ENCODE data around the gene H6PD. TPM values are rescaled to one million over a fixed set of nuclear protein-coding genes. Genes with fewer than 3 reads are reported as not detected.
A peak's percentile ranks its signal among the peaks of the same experiment; 100 is the strongest.

The H6PD gene
- total RNA-seq, 1 experiment from 2014 or later, result 7.1 TPM

DNA sequence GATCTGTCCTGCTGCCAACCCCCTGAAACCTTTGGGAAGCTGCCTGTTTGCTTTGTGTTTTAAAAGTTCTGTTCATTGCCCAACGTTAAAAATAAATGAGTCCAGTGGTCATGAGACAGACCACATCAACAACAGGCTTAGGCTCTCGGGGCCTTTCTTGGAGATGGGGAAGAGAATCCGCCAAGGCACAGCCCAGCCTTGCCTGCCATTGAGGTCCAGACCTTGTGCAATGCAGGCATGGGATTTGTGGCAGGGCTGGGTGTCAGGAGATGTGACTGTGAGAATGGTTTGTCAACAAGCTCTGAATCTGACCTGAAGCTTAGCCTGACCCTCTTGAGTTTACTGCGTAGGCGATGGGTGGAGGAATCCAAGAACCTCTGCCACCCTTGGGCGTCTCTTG is 62.3 kb downstream of the H6PD start:
- DNase-seq (ENCODE audit: low read depth), result no peak

DNA sequence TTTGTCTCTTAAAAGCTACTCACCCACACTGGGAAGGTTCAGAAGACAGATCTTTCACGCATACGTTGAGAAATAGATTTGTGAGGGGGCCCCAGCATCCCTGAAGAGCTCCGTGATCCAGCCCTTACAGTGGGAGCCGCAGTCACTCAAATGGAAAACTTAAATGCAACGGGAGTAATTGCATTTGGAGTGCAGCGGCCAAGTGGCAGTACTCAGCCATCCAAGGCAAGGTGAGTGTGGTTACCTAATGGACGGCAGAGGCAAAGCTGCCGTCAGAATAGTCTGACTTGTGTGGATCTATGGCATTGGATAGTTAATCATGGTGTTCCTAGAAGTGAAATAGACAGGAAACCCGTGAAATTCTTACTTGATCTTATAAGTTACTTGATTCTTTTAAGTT is 63.3 kb downstream of the H6PD start:
- DNase-seq (ENCODE audit: low read depth), result no peak

DNA sequence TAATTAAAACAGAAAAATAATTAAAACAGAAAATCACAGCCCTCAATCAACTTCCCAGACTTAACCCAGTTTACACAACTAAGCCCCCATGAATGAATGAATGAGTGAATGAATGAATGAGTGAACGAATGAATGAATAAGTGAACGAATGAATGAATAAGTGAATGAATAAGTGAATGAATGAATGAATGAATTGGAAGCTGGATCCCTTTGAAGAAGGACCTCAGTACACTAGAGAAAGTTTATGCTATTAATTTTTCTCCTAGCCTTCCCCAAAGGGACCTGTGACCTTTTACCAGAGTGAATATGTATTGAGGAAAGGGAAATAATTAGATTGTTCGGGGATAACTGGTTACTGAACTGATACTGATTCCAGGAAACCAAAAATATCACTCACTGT is 63.7 kb downstream of the H6PD start:
- DNase-seq (ENCODE audit: low read depth), result no peak

DNA sequence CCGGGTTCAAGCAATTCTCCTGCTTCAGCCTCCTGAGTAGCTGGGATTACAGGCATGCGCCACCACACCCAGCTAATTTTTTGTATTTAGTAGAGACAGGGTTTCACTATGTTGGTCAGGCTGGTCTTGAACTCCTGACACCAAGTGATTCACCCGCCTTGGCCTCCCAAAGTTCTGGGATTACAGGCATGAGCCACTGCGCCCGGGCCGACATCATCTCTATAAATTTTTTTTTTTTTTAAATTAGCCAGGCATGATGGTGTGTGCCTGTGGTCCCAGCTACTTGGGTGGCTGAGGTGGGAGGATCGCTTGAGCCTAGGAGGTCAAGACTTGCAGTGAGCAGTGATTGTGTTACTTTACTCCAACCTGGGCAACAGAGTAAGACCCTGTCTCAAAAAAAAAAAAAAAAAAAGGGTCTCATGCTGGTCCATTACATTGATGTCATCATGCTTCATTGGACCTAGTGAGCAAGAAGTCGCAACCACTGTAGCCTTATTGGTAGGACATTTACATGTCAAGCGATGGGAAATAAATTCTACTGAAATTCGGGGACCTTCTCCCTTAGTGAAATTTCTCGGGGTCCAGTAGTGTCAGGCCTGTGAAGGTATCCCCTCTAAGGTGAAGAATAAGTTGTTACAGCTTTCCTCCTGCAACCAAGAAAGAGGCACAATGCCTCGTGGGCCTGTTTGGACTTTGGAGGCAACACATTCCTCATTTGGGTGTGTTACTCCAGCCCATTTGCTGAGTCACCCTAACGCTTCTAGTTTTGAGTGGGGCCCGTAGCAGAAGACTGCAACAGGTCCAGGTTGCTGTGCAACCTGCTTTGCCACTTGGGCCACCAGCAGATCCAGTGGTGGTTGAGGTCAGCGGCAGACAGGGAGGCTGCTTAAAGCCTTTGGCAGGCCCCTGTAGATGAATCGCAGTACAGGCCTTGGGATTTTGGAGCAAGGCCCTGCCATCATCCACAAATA is 65.3 kb downstream of the H6PD start:
- peak; percentile 63 for DNase-seq (ENCODE audit: low read depth)

DNA sequence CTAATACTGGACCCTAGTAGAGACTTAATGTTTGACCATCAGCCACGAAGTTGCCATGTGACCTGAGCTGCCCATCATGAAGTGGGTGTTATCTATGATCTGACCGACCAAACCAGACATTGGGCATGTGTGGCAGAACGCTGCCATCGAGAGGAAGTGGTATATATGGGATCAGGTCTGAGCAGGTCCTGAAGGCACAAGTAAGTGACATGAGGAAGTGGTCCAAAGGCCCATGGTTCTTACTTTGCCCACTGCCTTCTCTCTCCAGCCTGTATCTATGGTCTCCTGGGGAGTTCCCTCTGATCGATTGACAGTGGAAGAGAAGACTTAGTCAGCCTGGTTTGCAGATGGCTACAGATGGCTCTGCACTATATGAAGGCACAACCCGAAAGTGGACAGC is 66.0 kb downstream of the H6PD start:
- DNase-seq (ENCODE audit: low read depth), result no peak

DNA sequence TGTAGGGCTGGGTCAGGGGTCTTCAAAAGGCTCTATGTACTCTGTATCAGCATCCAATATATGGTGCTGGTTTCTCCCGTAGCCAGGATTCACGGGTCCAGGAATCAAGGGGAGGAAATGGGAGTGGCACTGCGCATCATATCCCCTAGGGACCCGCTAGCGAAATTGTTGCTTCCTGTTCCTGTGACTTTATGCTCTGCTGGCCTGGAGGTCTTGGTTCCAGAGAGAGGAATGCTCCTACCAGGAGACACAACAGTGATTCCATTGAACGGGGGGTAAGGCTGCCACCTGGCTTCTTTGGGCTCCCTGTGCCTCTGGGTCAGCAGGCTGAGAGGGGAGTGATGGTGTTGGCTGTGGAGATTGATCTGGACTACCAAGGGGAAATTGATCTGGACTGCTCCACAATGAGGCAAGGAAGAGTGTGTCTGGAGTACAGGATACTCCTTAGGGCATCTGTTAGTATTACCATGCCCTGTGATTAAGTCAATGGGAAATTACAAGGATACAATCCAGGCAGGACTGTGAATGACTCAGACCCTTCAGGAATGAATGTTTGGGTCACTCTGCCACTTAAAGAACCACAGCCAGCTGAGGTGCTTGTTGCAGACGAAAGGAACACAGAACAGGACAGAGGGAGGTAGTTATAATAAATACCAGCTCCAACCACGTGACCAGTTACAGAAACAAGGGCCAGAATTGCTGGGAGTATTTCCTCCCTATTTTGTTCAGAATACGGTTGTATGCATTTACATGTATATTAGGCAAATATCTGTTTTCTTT is 68.4 kb downstream of the H6PD start:
- peak; percentile 96 for DNase-seq (ENCODE audit: low read depth)

DNA sequence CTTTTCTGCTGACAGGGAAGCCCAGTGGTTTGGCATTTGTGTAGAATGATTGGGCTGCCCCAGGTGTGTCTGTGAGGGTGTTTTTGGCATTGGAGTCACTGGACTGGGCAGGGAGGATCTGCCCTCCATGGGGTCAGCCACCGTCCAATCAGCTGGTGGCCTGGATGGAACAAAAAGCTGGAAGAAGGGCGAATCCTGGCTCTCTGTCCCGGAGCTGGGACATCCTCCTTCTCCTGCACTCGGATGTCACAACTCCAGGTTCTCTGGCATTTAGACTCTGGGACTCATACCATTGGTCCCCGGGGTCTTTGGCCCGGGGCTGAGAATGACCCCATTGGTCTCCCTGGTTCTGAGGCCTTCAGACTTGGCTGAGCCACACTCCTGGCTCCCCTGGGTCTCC is 69.3 kb downstream of the H6PD start:
- DNase-seq (ENCODE audit: low read depth), result no peak

DNA sequence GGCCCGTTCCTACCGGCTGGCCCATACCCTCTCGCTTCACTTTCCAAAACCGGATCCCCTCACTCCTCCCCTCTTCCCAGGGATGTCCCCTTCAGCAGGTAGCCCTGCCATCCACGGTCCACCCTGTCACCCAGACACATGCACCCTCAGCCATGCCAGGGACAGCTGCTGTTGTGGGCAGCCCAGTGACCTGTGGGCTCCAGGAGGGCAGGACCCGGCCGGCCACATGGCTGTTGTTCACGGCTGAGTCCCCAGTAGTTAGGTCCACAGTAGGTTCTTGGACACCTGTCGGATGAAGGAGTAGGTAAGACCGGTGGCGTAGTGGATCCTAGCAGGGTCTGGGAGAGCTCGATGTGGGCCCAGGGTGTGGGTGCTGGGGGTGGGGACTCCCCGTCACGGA is 70.6 kb downstream of the H6PD start:
- DNase-seq (ENCODE audit: low read depth), result no peak

DNA sequence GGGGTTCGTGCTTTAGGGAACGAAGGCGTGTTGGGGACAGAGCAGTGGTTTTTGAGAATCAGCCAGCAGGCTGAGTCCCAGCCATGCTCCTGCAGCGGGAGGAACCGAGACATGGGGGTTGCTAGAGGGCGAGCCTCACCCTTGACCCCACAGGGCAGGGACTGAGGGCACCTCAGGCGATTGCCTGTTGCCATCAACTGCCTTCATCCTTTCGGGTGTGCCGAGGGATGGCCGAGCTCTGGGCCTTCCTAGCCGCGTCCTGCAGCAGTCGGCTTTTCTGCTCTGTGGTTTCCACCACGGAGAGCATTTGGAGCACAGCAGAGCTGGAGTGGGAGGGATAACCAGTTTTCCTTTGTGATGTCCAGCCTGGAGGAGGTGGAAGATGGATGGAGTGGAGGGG is 71.4 kb downstream of the H6PD start:
- DNase-seq (ENCODE audit: low read depth), result no peak

DNA sequence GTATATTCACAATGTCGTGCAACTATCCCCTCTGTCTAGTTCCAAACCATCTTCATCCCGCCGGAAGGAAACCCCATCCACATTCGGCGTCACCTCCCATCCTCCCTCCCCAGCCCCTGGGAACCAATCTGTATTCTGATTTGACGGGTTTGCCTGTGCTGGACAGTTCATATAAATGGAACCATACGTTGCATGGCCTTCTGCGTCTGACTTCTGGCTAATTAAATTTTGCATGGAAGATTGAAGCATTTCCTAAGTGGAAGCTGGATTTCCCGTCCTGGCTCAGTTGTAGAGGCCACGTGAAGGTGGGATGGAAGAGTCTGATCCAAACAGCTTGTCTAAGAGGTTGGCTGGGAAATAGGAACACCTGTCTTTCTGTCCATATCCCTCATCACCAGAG is 72.7 kb downstream of the H6PD start:
- DNase-seq (ENCODE audit: low read depth), result no peak

DNA sequence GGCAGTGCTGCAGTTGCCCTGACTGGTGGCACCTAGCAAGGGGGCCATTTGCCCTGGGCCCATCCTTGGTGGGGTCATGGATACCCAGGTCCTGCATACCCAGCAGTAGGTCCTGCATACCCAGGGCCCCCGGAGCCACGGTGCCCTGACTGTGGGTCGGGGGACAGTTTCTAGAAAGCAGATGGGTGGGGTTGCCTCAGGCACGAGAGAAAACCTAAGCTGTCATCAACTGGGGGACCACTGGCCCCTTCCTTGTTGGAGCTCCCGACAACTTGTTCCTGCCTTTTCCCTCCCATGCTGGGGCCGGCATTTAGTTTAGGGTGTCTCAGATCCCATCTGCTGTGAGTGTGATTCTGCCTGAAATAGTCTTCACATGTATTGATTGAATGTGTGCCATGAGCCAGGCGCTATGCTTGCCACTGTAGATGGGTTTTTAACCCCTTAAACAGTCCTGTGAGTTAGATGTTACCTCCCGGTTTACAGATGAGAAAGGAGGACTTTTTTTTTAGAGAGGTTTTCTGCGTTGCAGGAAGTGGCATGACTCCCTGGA is 73.7 kb downstream of the H6PD start:
- no peak for DNase-seq (ENCODE audit: low read depth)

DNA sequence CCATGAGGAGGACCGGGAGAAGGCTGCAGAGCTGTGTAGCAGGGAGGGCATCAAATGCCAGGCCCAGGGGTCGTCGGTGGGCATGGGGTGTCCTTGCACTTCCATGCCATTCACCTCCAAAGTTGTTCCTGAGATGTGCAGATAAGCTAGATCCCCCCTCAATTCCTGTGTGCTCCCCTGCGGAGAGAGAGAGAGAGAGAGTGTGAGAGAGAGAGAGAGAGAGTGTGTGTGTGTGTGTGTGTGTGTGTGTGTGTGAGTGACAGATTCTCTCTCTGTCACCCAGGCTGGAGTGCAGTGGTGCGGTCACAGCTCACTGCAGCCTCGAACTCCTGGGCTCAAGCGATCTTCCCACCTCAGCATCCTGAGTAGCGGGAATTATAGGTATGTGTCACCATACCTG is 74.5 kb downstream of the H6PD start:
- no peak for DNase-seq (ENCODE audit: low read depth)

DNA sequence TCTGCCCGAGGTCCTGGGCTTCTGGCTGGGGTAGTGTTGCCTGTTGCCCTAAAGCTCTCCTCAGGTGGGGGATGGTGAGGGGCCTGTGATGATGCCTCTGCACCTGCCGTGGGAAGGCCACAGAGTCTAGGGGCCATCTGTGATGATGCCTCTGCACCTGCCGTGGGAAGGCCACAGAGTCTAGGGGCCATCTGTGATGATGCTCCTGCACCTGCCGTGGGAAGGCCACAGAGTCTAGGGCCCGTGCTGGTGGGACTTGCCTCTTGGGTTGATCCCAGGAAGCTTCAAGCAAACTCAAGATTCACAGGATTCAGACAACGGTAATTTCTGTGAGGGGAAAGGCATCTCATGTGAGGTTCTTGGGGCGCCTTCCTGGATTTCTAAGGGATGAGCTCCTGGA is 75.4 kb downstream of the H6PD start:
- DNase-seq (ENCODE audit: low read depth), result no peak

DNA sequence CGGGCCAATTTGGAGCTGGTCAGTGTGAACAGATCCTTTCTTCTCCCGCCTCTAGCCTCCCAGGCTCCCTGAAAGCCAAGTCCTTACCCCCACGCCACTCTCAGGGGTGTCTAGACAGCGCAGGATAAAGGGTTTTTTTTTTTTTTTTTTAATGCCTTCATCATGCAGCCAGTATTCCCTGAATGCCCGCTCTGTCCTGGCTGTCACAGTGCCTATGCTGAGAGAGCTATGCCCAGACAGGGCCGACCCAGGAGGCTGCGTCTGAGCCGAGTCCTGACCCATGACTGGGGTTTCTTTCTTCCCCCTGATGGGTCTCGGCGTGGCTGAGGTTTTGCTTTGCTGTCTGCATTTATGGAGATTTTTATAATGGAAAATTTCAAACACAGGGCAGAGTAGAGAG is 76.5 kb downstream of the H6PD start:
- no peak for DNase-seq (ENCODE audit: low read depth)

DNA sequence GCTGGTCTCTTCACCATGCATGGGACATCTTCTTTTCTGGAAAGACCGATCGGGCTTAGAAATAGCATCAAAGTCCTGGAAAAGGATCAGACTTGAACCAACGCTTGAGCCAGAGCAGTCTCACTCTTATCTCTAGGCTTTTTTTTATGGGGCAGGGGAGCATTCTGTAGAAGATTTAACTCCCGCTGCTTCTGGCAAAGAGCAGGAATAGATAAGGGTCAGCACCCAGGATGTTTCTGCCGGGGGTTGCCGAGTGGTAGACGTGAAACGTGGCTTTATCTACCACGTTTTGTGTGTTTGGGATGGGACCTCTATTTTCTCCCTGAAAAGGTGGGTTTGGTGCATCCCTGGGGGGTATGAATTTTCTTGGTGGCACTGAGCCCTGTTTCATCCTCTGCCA is 76.9 kb downstream of the H6PD start:
- DNase-seq (ENCODE audit: low read depth), result no peak

DNA sequence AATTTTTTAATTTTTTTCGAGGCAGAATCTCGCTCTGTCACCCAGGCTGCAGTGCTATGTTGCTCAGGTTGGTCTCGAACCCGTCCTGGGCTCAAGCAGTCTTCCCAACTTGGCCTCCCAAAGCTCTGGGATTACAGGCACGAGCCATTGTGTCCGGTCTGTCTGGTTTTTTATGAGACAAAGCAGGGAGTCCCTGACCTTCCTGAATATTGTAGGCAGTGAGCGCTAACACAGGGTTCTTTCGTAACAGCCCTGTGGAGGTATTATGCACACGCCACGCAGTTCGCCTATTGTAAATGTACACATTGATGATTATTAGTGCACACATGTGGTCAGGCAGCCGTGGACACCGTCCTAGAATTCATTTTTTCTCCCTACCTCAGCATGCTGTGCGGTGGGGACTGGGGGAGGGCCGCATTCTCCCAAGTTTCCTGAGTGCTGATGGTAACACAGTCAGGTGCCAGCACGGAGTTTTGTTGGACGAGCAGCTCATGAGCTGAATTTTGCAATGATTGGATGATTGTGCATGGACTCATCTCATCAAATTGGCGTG is 77.7 kb downstream of the H6PD start:
- no peak for DNase-seq (ENCODE audit: low read depth)

DNA sequence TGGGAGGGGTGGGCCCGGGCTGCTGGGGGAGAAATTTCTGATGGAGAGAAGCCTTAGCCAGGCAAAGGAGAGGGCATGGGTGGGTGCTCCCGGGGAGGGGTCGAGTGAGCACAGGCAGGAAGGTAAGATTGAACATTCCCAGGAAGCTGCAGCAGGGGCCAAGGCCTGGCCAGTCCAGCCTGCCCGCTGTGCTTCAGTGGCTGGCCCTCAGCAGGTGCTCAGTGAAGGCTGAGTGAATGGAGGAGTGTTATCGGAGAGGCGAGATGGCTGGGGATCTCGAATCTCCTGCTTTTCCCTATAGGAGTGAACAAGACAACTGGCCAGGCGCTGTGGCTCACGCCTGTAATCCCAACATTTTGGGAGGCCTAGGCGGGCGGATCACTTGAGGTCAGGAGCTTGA is 79.0 kb downstream of the H6PD start:
- DNase-seq (ENCODE audit: low read depth), result no peak

DNA sequence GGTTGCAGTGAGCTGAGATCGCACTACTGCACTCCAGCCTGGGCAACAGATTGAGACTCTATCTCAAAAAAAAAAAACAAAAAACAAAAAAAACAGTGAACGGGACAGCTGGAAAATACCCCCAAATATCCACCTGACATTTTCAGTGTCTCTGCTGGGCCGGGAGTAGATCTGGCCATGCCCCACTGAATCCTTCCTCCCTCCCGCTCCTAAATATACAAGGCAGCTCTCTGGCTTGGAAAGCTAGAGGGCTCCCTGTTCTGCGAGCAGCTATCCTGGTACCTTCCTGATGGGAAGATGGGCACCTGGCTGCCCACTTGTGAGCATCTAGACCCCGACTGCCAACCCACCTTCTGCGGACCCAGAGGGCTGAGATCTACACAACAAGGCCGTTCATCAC is 79.5 kb downstream of the H6PD start:
- no peak for DNase-seq (ENCODE audit: low read depth)

DNA sequence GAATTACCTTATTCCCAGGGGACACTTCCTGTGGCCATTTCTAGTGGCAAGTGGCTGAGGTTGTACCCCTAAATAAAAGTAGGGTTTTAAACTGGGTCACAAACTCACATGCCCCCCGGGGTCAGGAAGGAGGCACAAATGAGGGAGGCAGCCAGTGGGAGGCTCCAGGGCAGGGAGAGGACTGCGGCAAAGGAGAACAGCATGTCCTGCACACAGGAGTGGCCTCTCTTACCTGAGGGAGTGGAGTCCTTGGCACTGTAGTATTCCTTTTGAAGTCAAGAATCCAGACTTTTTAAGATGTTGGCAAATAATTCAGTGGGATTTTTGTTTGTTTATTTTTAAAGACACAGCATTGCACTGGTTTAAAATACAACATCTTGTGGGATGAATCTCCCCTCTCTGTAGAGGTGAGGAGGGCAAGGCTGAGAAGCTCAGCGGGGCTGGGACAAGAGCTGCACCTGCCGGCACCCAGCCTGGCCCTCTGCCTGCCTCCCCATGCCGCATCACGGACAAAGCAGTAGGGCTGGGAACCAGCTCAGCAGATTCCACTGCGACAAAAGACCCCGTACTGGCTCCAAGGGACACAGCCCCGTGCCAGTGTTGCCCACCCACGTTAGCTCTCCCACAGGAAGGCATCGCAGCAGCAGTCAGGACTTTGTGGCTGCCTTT is 80.3 kb downstream of the H6PD start:
- no peak for DNase-seq (ENCODE audit: low read depth)

DNA sequence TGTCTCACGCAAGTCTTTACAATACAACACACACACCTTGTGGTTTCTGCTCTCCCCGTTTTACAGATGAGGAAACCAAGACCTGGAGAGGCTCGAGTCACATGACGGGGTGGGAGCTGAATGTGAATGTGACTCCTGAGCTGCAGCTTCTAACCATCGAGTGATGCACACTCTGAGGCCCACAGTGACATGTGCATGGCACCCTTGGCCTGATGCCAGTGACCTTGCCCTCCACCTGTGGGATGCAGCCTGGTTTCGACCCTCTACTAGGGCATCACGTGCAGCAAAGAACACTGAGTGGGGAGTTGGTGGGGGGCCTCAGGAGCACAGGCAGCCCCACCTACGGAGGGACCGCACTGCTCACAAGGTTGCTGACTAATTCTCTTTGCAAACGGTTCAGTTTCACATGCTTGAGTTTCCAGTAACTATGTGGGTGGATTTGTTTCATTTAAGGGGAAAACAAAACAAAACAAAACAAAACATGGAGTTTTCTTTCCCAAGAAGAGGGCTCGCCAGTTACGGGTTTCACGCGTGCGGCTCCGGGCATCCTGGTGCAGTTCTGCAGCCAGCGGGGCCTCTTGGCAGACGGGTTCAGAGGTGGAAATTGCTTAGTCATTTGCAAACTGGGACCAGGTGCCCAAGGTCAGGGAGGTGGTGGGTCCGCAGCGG is 81.0 kb downstream of the H6PD start:
- DNase-seq (ENCODE audit: low read depth), result peak; percentile 66

DNA sequence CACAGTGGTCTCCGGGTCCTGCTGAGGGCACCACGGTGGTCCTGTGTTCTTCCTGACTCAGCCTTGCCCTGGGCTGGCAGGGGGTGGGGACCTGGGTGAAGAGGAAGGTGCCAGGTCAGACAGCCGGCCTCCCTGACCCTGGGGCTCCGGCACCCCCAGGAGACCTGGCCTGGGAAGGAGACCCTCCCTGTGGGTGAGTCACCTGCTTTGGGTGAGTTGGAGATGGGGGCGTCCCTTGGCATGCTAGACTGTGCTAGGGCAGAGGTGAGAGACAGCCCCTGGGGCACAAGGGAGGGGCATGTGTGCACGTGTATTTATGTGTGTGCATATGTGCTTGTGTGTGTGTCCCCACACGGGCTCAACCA is 81.5 kb downstream of the H6PD start:
- peak; percentile 65 for DNase-seq (ENCODE audit: low read depth)
